H9 (cell line): ENCODE measurements around the gene ENOX1. TPM values are rescaled to one million over a fixed set of nuclear protein-coding genes. Genes with fewer than 3 reads are reported as not detected.

Experiments used
- DNase-seq: peaks from one replicate; pipeline ENCODE4 v3.0.0-alpha.2; 2017
- H2AFZ ChIP-seq: one replicate; pipeline ENCODE4 v1.6.1; 2013; ENCODE audit warnings: mild to moderate bottlenecking, low read length, control low read depth, moderate library complexity
- H2AK5ac ChIP-seq: 2 replicates; pipeline ENCODE4 v1.6.1; 2013; ENCODE audit warnings: low read length, control low read depth, mixed read lengths; ENCODE audit not compliant: insufficient read length
- H2BK120ac ChIP-seq: one replicate; pipeline ENCODE4 v1.6.1; 2013; ENCODE audit warnings: low read depth, mild to moderate bottlenecking, low read length, control low read depth, inconsistent platforms; ENCODE audit not compliant: poor library complexity, severe bottlenecking
- H2BK12ac ChIP-seq: 2 replicates; pipeline ENCODE4 v1.6.1; 2013; ENCODE audit warnings: low read length, control low read depth, mixed read lengths, low read depth; ENCODE audit not compliant: insufficient read length
- H2BK15ac ChIP-seq: 2 replicates; pipeline ENCODE4 v1.6.1; 2013; ENCODE audit warnings: low read depth, low read length, control low read depth
- H2BK20ac ChIP-seq: one replicate; pipeline ENCODE4 v1.6.1; 2013; ENCODE audit warnings: low read depth, mild to moderate bottlenecking, low read length, control low read depth, inconsistent platforms; ENCODE audit not compliant: poor library complexity, severe bottlenecking
- H2BK5ac ChIP-seq: 2 replicates; pipeline ENCODE4 v1.6.1; 2013; ENCODE audit warnings: low read length, control low read depth, mixed read lengths; ENCODE audit not compliant: insufficient read length
- H3K14ac ChIP-seq: 2 replicates; pipeline ENCODE4 v1.6.1; 2013; ENCODE audit warnings: low read length, control low read depth; ENCODE audit not compliant: insufficient read depth
- H3K18ac ChIP-seq: 2 replicates; pipeline ENCODE4 v1.6.1; 2013; ENCODE audit warnings: low read depth, mild to moderate bottlenecking, mixed read lengths, low read length, control low read depth; ENCODE audit not compliant: insufficient read length
- H3K23ac ChIP-seq: 2 replicates; pipeline ENCODE4 v1.6.1; 2013; ENCODE audit warnings: low read length, control low read depth, mixed read lengths, low read depth; ENCODE audit not compliant: insufficient read length
- H3K23me2 ChIP-seq: 2 replicates; pipeline ENCODE4 v1.6.1; 2013; ENCODE audit warnings: low read depth, mild to moderate bottlenecking, mixed read lengths, low read length, control low read depth; ENCODE audit not compliant: insufficient read length, poor library complexity, severe bottlenecking
- H3K27ac ChIP-seq: 2 replicates; pipeline ENCODE4 v1.5.1; 2013; ENCODE audit warnings: low read length, control low read depth, mixed read lengths, low read depth; ENCODE audit not compliant: insufficient read length
- H3K27me3 ChIP-seq: 2 replicates; pipeline ENCODE4 v1.6.1; 2013; ENCODE audit warnings: low read length, control low read depth, inconsistent platforms; ENCODE audit not compliant: insufficient read depth
- H3K4ac ChIP-seq: 2 replicates; pipeline ENCODE4 v1.6.1; 2013; ENCODE audit warnings: low read depth, mild to moderate bottlenecking, control low read depth, inconsistent platforms, low read length, moderate library complexity
- H3K4me1 ChIP-seq: 2 replicates; pipeline ENCODE4 v1.6.1; 2013; ENCODE audit warnings: low read length, control low read depth, inconsistent platforms; ENCODE audit not compliant: insufficient read depth
- H3K4me2 ChIP-seq: 2 replicates; pipeline ENCODE4 v1.6.1; 2013; ENCODE audit warnings: low read length, control low read depth, mixed read lengths; ENCODE audit not compliant: insufficient read length, insufficient read depth
- H3K56ac ChIP-seq: 2 replicates; pipeline ENCODE4 v1.6.1; 2013; ENCODE audit warnings: low read depth, mild to moderate bottlenecking, mixed read lengths, low read length, control low read depth; ENCODE audit not compliant: insufficient read length
- H3K79me1 ChIP-seq: 2 replicates; pipeline ENCODE4 v1.6.1; 2013; ENCODE audit warnings: low read depth, mild to moderate bottlenecking, moderate library complexity, low read length, control low read depth, inconsistent platforms; ENCODE audit not compliant: insufficient read depth, poor library complexity, severe bottlenecking
- H3K79me2 ChIP-seq: 2 replicates; pipeline ENCODE4 v1.6.1; 2013; ENCODE audit warnings: low read length, control low read depth, inconsistent platforms; ENCODE audit not compliant: insufficient read depth
- H3K9ac ChIP-seq: 2 replicates; pipeline ENCODE4 v1.6.1; 2013; ENCODE audit warnings: low read length, control low read depth, mixed read lengths; ENCODE audit not compliant: insufficient read length; ENCODE audit errors: extremely low read depth
- H3K9me3 ChIP-seq: one replicate; pipeline ENCODE4 v1.6.1; 2013; ENCODE audit warnings: low read depth, low read length, inconsistent platforms; ENCODE audit not compliant: control insufficient read depth
- H3T11ph ChIP-seq: one replicate; pipeline ENCODE4 v1.6.1; 2013; ENCODE audit warnings: mild to moderate bottlenecking, low read length, control low read depth, inconsistent platforms
- H4K20me1 ChIP-seq: one replicate; pipeline ENCODE4 v1.6.1; 2013; ENCODE audit not compliant: control insufficient read depth, insufficient read length, insufficient read depth
- H4K5ac ChIP-seq: 2 replicates; pipeline ENCODE4 v1.6.1; 2013; ENCODE audit warnings: low read depth, mild to moderate bottlenecking, mixed read lengths, low read length, control low read depth; ENCODE audit not compliant: insufficient read length
- H4K8ac ChIP-seq: replicated peaks from 2 replicates; pipeline ENCODE4 v1.6.1; 2013; ENCODE audit warnings: low read length, control low read depth, mixed read lengths, low read depth; ENCODE audit not compliant: insufficient read length
- H4K91ac ChIP-seq: 2 replicates; pipeline ENCODE4 v1.6.1; 2013; ENCODE audit warnings: low read depth, mild to moderate bottlenecking, moderate library complexity, mixed read lengths, low read length, control low read depth; ENCODE audit not compliant: insufficient read length
- H3K27ac Mint-ChIP-seq, 3 experiments: 2 replicates in 2 of 3; 3 replicates in 1 of 3; pipeline ENCODE4 v1.8.0; 2020 to 2021; ENCODE audit warnings: mixed read lengths in 3 of 3, mild to moderate bottlenecking in 1 of 3, moderate library complexity in 1 of 3
- H3K27me3 Mint-ChIP-seq: 2 replicates; pipeline ENCODE4 v1.8.0; 2021; ENCODE audit warnings: low read depth, mild to moderate bottlenecking, moderate library complexity, mixed read lengths
- H3K36me3 Mint-ChIP-seq, 3 experiments: 2 replicates in 2 of 3; 3 replicates in 1 of 3; pipeline ENCODE4 v1.8.0; 2020 to 2021; ENCODE audit warnings: low read depth in 3 of 3, mixed read lengths in 3 of 3; ENCODE audit not compliant: insufficient read depth in 1 of 3
- H3K4me1 Mint-ChIP-seq, 2 experiments: 2 replicates each; pipeline ENCODE4 v1.8.0; 2020; ENCODE audit warnings: mixed read lengths in 2 of 2
- H3K4me3 Mint-ChIP-seq, 2 experiments: 2 replicates in 1 of 2; 3 replicates in 1 of 2; pipeline ENCODE4 v1.8.0; 2020 to 2021; ENCODE audit warnings: mild to moderate bottlenecking in 2 of 2, mixed read lengths in 2 of 2, moderate library complexity in 1 of 2
- H3K9me3 Mint-ChIP-seq, 2 experiments: 2 replicates in 1 of 2; 3 replicates in 1 of 2; pipeline ENCODE4 v1.8.0; 2020; ENCODE audit warnings: mild to moderate bottlenecking in 2 of 2, mixed read lengths in 2 of 2, moderate library complexity in 1 of 2
- WGBS: extraction: QIAGEN DNeasy Blood & Tissue Kit; methylation state at CpG from one replicate; pipeline ENCODE4 v1.1.7; 2013; ENCODE audit warnings: missing lambda C conversion rate, low lambda C conversion rate, mixed read lengths; ENCODE audit not compliant: insufficient read length; ENCODE audit errors: extremely low coverage; 5-methylcytosine and 5-hydroxymethylcytosine counted together
- total RNA-seq: library from RNA; stranded (reverse); gene quantifications from 2 replicates; pipeline ENCODE4 v1.2.1, GENCODE V29; 2021
- TF ChIP-seq, protein P1 (sequence below): fragments of 200-600 bp; sonication (generic); conservative IDR thresholded peaks from 3 replicates; pipeline ENCODE4 v1.8.0; 2021; ENCODE audit warnings: antibody characterized with exemption, mild to moderate bottlenecking

The ENOX1 gene
- total RNA-seq, 1 experiment from 2014 or later, result 0.24 TPM

DNA sequence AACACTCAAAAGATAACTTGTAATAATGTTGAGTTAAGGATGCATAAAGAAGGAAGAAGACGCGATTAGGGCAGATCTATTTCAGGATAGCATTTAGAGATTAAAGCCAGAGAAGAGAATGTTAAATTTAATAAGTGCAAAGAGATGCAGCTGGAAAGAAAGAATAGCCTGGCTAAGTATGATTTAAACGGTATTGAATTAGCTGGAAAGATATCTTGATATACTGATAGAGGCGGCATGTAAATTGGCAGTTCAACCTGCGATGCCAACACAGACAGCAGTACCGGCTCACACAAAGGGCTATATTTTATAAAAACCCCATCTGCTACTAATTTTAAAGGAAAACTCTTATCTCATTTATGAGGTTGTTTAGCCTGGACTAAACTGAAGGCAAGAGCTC is 121.4 kb downstream of the ENOX1 start:
- Histone ChIP-seq H4K20me1 (no peaks in the 10 kb centered on the region), H2BK15ac (no peak overlapping the region), H2BK120ac (no peak overlapping the region), H2BK5ac (no peak overlapping the region), H2BK20ac (no peak overlapping the region), H2BK12ac (no peak overlapping the region), H3K79me1 (no peaks in the 10 kb centered on the region), H2AFZ (no peak overlapping the region), H3T11ph (no peak overlapping the region), H3K9ac (no peak overlapping the region), H3K23me2 (no peaks in the 10 kb centered on the region), H3K56ac (no peak overlapping the region), H4K5ac (no peak overlapping the region), H3K27ac (no peak overlapping the region), H3K23ac (no peak overlapping the region), H4K8ac (no peak overlapping the region), H3K79me2 (no peaks in the 10 kb centered on the region), H2AK5ac (no peak overlapping the region), H3K4me2 (no peak overlapping the region), H3K18ac (no peak overlapping the region), H3K4me1 (no peaks in the 10 kb centered on the region; the same call in 1 of the 2 replicates), H3K4ac (no peak overlapping the region), H3K9me3 (no peaks in the 10 kb centered on the region), H3K14ac (no peak overlapping the region), H4K91ac (no peak overlapping the region), H3K27me3 (no peaks in the 10 kb centered on the region)
- TF ChIP-seq, protein P1, sequence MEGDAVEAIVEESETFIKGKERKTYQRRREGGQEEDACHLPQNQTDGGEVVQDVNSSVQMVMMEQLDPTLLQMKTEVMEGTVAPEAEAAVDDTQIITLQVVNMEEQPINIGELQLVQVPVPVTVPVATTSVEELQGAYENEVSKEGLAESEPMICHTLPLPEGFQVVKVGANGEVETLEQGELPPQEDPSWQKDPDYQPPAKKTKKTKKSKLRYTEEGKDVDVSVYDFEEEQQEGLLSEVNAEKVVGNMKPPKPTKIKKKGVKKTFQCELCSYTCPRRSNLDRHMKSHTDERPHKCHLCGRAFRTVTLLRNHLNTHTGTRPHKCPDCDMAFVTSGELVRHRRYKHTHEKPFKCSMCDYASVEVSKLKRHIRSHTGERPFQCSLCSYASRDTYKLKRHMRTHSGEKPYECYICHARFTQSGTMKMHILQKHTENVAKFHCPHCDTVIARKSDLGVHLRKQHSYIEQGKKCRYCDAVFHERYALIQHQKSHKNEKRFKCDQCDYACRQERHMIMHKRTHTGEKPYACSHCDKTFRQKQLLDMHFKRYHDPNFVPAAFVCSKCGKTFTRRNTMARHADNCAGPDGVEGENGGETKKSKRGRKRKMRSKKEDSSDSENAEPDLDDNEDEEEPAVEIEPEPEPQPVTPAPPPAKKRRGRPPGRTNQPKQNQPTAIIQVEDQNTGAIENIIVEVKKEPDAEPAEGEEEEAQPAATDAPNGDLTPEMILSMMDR, result no peak
- Mint-ChIP-seq H3K27ac (no peak overlapping the region), H3K27me3 (no peaks in the 10 kb centered on the region; the same call in 1 of the 2 replicates), H3K36me3 (no peaks in the 10 kb centered on the region), H3K4me1 (peaks cover 7 to 9% of the 10 kb centered on the region in 2 experiments), H3K4me3 (no peak overlapping the region), H3K9me3 (no peaks in the 10 kb centered on the region)
- DNase-seq, result no peak
- WGBS, result no CpG with 5 or more reads among the region's 6 CpGs
